Spinal cord (tissue), 10 donors: ENCODE results near the gene ERVK3-1. TPM values are rescaled to one million over a fixed set of nuclear protein-coding genes. Genes with fewer than 3 reads are reported as not detected.
"Not testable (repeated sequence)": the region's sequence is repeated elsewhere in the genome, so short reads cannot be mapped to it uniquely, and the experiment has no call there.

Experiments used
- DNase-seq, 6 donors: peaks; one replicate each; pipeline versions ENCODE4 v3.0.0 to v3.0.0-alpha.2; 2013 to 2015; ENCODE audit warnings: low spot score in 6 of 6, low read depth in 4 of 6
- H3K27ac ChIP-seq: one replicate; pipeline ENCODE4 v1.5.1; 2013; ENCODE audit warnings: low read depth, low read length, control low read depth
- H3K27me3 ChIP-seq: one replicate; pipeline ENCODE4 v1.6.1; 2013; ENCODE audit warnings: low read length; ENCODE audit not compliant: control insufficient read depth, insufficient read depth
- H3K36me3 ChIP-seq: one replicate; pipeline ENCODE4 v1.6.1; 2013; ENCODE audit warnings: low read length; ENCODE audit not compliant: control insufficient read depth, insufficient read depth
- H3K4me1 ChIP-seq: one replicate; pipeline ENCODE4 v1.6.1; 2013; ENCODE audit warnings: low read length; ENCODE audit not compliant: control insufficient read depth, insufficient read depth
- H3K4me3 ChIP-seq: one replicate; pipeline ENCODE4 v1.5.1; 2013; ENCODE audit warnings: low read depth, low read length, control low read depth
- H3K9me3 ChIP-seq: one replicate; pipeline ENCODE4 v1.6.1; 2013; ENCODE audit warnings: low read length; ENCODE audit not compliant: control insufficient read depth, insufficient read depth
- WGBS: methylation state at CpG from one replicate; pipeline ENCODE4 v1.1.5; 2013; ENCODE audit warnings: missing lambda C conversion rate; ENCODE audit not compliant: insufficient coverage; 5-methylcytosine and 5-hydroxymethylcytosine counted together
- polyA plus RNA-seq, 2 donors: library from polyadenylated mRNA; unstranded; fragments of 120-200 nt; gene quantifications; one replicate each; pipeline ENCODE4 v1.2.1, GENCODE V29; 2013; ENCODE audit not compliant: insufficient read length in 2 of 2
- total RNA-seq, 2 donors: library from RNA; depleted of rRNA in 1 of 2; stranded (reverse); fragments of 120-200 nt in 1 of 2; fragments of >200 nt in 1 of 2; gene quantifications; one replicate each; pipeline versions ENCODE4 v1.2.3 to v1.2.4, GENCODE V29; 2013 to 2014
- donor health status: healthy.

ERVK3-1 gene
- total and polyA plus RNA-seq, 4 donors = 33.9 to 68.5 (median 57.3) TPM

- no peak for DNase-seq
- H3K27ac ChIP-seq = no peak overlapping the region
- H3K36me3 ChIP-seq = peaks cover 53% of the 10 kb centered on the region
- H3K4me3 ChIP-seq = no peak overlapping the region
- 95% methylated on average over 3 of the region's 3 CpGs for WGBS
- no peaks in the 10 kb centered on the region for H3K27me3 ChIP-seq
- H3K9me3 ChIP-seq = no peaks in the 10 kb centered on the region
- no peaks in the 10 kb centered on the region for H3K4me1 ChIP-seq
These were observed 30.5 kb downstream of the ERVK3-1 start for GRCh38 chr19:58335630-58336029.

- no peaks in the 10 kb centered on the region for H3K4me1 ChIP-seq
- no peak overlapping the region for H3K27ac ChIP-seq
- H3K4me3 ChIP-seq = no peak overlapping the region
- H3K36me3 ChIP-seq = peaks cover 56% of the 10 kb centered on the region
- no peaks in the 10 kb centered on the region for H3K9me3 ChIP-seq
- 100% methylated on average over 1 of the region's 1 CpG for WGBS
- H3K27me3 ChIP-seq = no peaks in the 10 kb centered on the region
- DNase-seq = no peak
These were observed 31.0 kb downstream of the ERVK3-1 start for GRCh38 chr19:58336216-58336615.

- H3K36me3 ChIP-seq = peaks cover 56% of the 10 kb centered on the region
- WGBS = 100% methylated on average over 1 of the region's 4 CpGs
- H3K27ac ChIP-seq = no peak overlapping the region
- H3K4me1 ChIP-seq = no peaks in the 10 kb centered on the region
- no peaks in the 10 kb centered on the region for H3K9me3 ChIP-seq
- DNase-seq = no peak
- no peak overlapping the region for H3K4me3 ChIP-seq
- no peaks in the 10 kb centered on the region for H3K27me3 ChIP-seq
These were observed 31.6 kb downstream of the ERVK3-1 start for GRCh38 chr19:58336820-58337219.

GRCh38 chr19:58338336-58338735 lies 33.2 kb downstream of the ERVK3-1 start:
- Histone ChIP-seq H3K4me1 (no peaks in the 10 kb centered on the region), H3K36me3 (peaks cover 60% of the 10 kb centered on the region), H3K9me3 (no peaks in the 10 kb centered on the region), H3K27me3 (no peaks in the 10 kb centered on the region), H3K4me3 (no peak overlapping the region), H3K27ac (no peak overlapping the region)
- 97% methylated on average over 10 of the region's 11 CpGs for WGBS
- DNase-seq = no peak

- H3K27me3 ChIP-seq = no peaks in the 10 kb centered on the region
- peaks cover 60% of the 10 kb centered on the region for H3K36me3 ChIP-seq
- H3K4me3 ChIP-seq = no peak overlapping the region
- 69% methylated on average over 27 of the region's 30 CpGs for WGBS
- H3K27ac ChIP-seq = no peak overlapping the region
- H3K9me3 ChIP-seq = no peaks in the 10 kb centered on the region
- no peaks in the 10 kb centered on the region for H3K4me1 ChIP-seq
- no peak for DNase-seq
These were observed 33.8 kb downstream of the ERVK3-1 start for GRCh38 chr19:58338825-58339558.

GRCh38 chr19:58345558-58345957 lies 40.4 kb downstream of the ERVK3-1 start:
- 70% methylated on average over 3 of the region's 5 CpGs for WGBS
- no peaks in the 10 kb centered on the region for H3K9me3 ChIP-seq
- H3K36me3 ChIP-seq = peaks cover 7% of the 10 kb centered on the region
- H3K27ac ChIP-seq = no peak overlapping the region
- peaks cover 48% of the 10 kb centered on the region for H3K27me3 ChIP-seq
- H3K4me3 ChIP-seq = no peak overlapping the region
- peaks cover 24% of the 10 kb centered on the region for H3K4me1 ChIP-seq
- DNase-seq = no peak

GRCh38 chr19:58346961-58347929 lies 42.1 kb downstream of the ERVK3-1 start:
- Histone ChIP-seq H3K9me3 (no peaks in the 10 kb centered on the region), H3K36me3 (peaks cover 12% of the 10 kb centered on the region), H3K4me1 (peaks cover 28% of the 10 kb centered on the region), H3K4me3 (peak overlapping the region; percentile 60), H3K27me3 (peaks cover 60% of the 10 kb centered on the region), H3K27ac (no peak overlapping the region)
- under 1% methylated on average over 75 of the region's 82 CpGs for WGBS
- peak in 3 of 6 donors; percentile 17 to 78 (median 76) for DNase-seq

GRCh38 chr19:58348080-58348479 lies 42.9 kb downstream of the ERVK3-1 start:
- WGBS = 46% methylated on average over 2 of the region's 12 CpGs
- H3K4me1 ChIP-seq = peaks cover 28% of the 10 kb centered on the region
- H3K4me3 ChIP-seq = peak overlapping the region; percentile 50
- H3K27ac ChIP-seq, H3K9me3 ChIP-seq, DNase-seq: not testable (repeated sequence)
- peaks cover 60% of the 10 kb centered on the region for H3K27me3 ChIP-seq
- H3K36me3 ChIP-seq = peaks cover 13% of the 10 kb centered on the region

GRCh38 chr19:58349590-58349989 lies 44.4 kb downstream of the ERVK3-1 start:
- no peak overlapping the region for H3K4me3 ChIP-seq
- peaks cover 60% of the 10 kb centered on the region for H3K27me3 ChIP-seq
- WGBS = 38% methylated on average over 8 of the region's 8 CpGs

More at GRCh38 chr19:58349590-58349989, 44.4 kb downstream of the ERVK3-1 start:
- Histone ChIP-seq H3K4me1 (peaks cover 28% of the 10 kb centered on the region), H3K27ac (no peak overlapping the region), H3K36me3 (peaks cover 27% of the 10 kb centered on the region), H3K9me3 (no peaks in the 10 kb centered on the region)
- no peak for DNase-seq
